ENCODE measurements around the gene CCSER1.
"Not testable (repeated sequence)": the region's sequence is repeated elsewhere in the genome, so short reads cannot be mapped to it uniquely, and the experiment has no call there.

The CCSER1 gene

DNA sequence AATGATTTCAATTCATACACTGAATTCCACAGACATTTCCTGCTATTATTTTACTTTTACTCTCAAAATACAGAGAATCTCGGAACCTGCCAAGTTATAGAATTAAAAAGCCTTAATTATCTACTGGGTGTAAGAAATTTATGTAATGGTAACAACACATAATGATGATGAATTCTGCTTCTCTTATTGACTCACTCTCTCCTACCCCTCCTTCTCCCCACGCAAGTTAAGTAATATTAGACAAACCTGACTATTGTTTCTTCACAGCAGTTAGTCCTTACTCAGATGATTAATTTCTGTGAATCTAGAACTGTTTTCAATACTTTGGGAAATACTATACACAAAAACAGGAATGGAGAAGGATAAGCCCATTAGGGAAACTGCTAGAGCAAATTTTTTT lies 762.0 kb downstream of the CCSER1 start:
- no peak overlapping the region for H3K4me3 ChIP-seq (ENCODE audit: low read depth, low read length, poor library complexity, severe bottlenecking)
- H3K4me1 ChIP-seq (ENCODE audit: insufficient read depth, low read length, severe bottlenecking): no peaks in the 10 kb centered on the region
- no peaks in the 10 kb centered on the region for H3K36me3 ChIP-seq (ENCODE audit: insufficient read depth, low read length)
- no peak overlapping the region for H2AFZ ChIP-seq (ENCODE audit: low read length)
- no peaks in the 10 kb centered on the region for H3K9me2 ChIP-seq (ENCODE audit: low read depth, low read length)
- TF ChIP-seq, protein P1, sequence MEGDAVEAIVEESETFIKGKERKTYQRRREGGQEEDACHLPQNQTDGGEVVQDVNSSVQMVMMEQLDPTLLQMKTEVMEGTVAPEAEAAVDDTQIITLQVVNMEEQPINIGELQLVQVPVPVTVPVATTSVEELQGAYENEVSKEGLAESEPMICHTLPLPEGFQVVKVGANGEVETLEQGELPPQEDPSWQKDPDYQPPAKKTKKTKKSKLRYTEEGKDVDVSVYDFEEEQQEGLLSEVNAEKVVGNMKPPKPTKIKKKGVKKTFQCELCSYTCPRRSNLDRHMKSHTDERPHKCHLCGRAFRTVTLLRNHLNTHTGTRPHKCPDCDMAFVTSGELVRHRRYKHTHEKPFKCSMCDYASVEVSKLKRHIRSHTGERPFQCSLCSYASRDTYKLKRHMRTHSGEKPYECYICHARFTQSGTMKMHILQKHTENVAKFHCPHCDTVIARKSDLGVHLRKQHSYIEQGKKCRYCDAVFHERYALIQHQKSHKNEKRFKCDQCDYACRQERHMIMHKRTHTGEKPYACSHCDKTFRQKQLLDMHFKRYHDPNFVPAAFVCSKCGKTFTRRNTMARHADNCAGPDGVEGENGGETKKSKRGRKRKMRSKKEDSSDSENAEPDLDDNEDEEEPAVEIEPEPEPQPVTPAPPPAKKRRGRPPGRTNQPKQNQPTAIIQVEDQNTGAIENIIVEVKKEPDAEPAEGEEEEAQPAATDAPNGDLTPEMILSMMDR (IDR thresholded peaks at IDR 0.05; ENCODE audit: low read length): no peak
- no peak for TF ChIP-seq EZH2 (IDR thresholded peaks at IDR 0.05; ENCODE audit: borderline replicate concordance, low read length)
- H3F3A ChIP-seq (ENCODE audit: insufficient read depth, low read length): no peaks in the 10 kb centered on the region
- no peaks in the 10 kb centered on the region for H3K79me2 ChIP-seq (ENCODE audit: insufficient read depth, low read length)
- no peaks in the 10 kb centered on the region for H3K27me3 ChIP-seq (ENCODE audit: insufficient read depth, low read length)
- no peak overlapping the region for H3K4me2 ChIP-seq (ENCODE audit: low read length)
- H3K9me3 ChIP-seq (ENCODE audit: low read length): no peaks in the 10 kb centered on the region
- no peaks in the 10 kb centered on the region for H4K20me1 ChIP-seq (ENCODE audit: insufficient read depth, low read length)
- no peak overlapping the region for H3K9ac ChIP-seq (ENCODE audit: low read length)
- no peak overlapping the region for H3K27ac ChIP-seq (ENCODE audit: low read depth, low read length, poor library complexity, severe bottlenecking)

- H3K27me3 ChIP-seq (ENCODE audit: insufficient read depth, low read length); H2AFZ ChIP-seq (ENCODE audit: low read length); H3K4me1 ChIP-seq (ENCODE audit: insufficient read depth, low read length, severe bottlenecking); H3K4me2 ChIP-seq (ENCODE audit: low read length); H3F3A ChIP-seq (ENCODE audit: insufficient read depth, low read length); H3K9me3 ChIP-seq (ENCODE audit: low read length); H3K36me3 ChIP-seq (ENCODE audit: insufficient read depth, low read length); H3K79me2 ChIP-seq (ENCODE audit: insufficient read depth, low read length); H4K20me1 ChIP-seq (ENCODE audit: insufficient read depth, low read length); H3K9me2 ChIP-seq (ENCODE audit: low read depth, low read length); H3K4me3 ChIP-seq (ENCODE audit: low read depth, low read length, poor library complexity, severe bottlenecking); H3K9ac ChIP-seq (ENCODE audit: low read length); H3K27ac ChIP-seq (ENCODE audit: low read depth, low read length, poor library complexity, severe bottlenecking): not testable (repeated sequence)
These were observed 776.2 kb downstream of the CCSER1 start for GRCh38 chr4:90903413-90903812.

GRCh38 chr4:90904021-90904420 lies 776.8 kb downstream of the CCSER1 start:
- Histone ChIP-seq H3K27ac (ENCODE audit: low read depth, low read length, poor library complexity, severe bottlenecking) (no peak overlapping the region), H3K79me2 (ENCODE audit: insufficient read depth, low read length) (no peaks in the 10 kb centered on the region), H3K9me3 (ENCODE audit: low read length) (no peaks in the 10 kb centered on the region), H3K9ac (ENCODE audit: low read length) (no peak overlapping the region), H4K20me1 (ENCODE audit: insufficient read depth, low read length) (no peaks in the 10 kb centered on the region), H3K4me2 (ENCODE audit: low read length) (no peak overlapping the region), H3K9me2 (ENCODE audit: low read depth, low read length) (no peaks in the 10 kb centered on the region), H3K36me3 (ENCODE audit: insufficient read depth, low read length) (no peaks in the 10 kb centered on the region), H2AFZ (ENCODE audit: low read length) (no peak overlapping the region), H3K27me3 (ENCODE audit: insufficient read depth, low read length) (no peaks in the 10 kb centered on the region), H3K4me3 (ENCODE audit: low read depth, low read length, poor library complexity, severe bottlenecking) (no peak overlapping the region), H3F3A (ENCODE audit: insufficient read depth, low read length) (no peaks in the 10 kb centered on the region), H3K4me1 (ENCODE audit: insufficient read depth, low read length, severe bottlenecking) (no peaks in the 10 kb centered on the region)
- no peak for TF ChIP-seq EZH2 (IDR thresholded peaks at IDR 0.05; ENCODE audit: borderline replicate concordance, low read length)
- TF ChIP-seq, protein P1 (IDR thresholded peaks at IDR 0.05; ENCODE audit: low read length): no peak

DNA sequence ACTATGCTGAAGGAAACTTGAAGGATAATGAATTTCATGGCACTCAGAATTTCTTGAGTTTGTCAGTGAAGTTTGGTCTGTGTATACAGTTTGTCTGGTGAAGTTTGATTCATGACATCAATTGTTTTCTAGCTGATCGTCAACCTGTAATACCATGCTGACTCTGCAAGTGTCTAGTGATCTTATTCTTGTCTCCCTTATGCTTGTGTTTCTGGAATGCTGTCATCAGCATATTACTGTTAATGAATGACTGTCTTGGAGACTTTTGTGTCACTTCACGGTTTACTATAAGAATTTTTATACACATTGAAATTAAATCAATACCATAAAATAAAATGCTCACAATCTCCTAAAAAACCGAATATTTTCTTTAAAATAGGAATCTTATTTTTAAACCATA lies 779.0 kb downstream of the CCSER1 start:
- H3K9me3 ChIP-seq (ENCODE audit: low read length): no peaks in the 10 kb centered on the region
- no peak for TF ChIP-seq EZH2 (IDR thresholded peaks at IDR 0.05; ENCODE audit: borderline replicate concordance, low read length)
- TF ChIP-seq, protein P1 (IDR thresholded peaks at IDR 0.05; ENCODE audit: low read length): no peak
- no peaks in the 10 kb centered on the region for H3K4me1 ChIP-seq (ENCODE audit: insufficient read depth, low read length, severe bottlenecking)
- no peaks in the 10 kb centered on the region for H4K20me1 ChIP-seq (ENCODE audit: insufficient read depth, low read length)
- H3K36me3 ChIP-seq (ENCODE audit: insufficient read depth, low read length): no peaks in the 10 kb centered on the region
- H3K27me3 ChIP-seq (ENCODE audit: insufficient read depth, low read length): no peaks in the 10 kb centered on the region
- H3K4me3 ChIP-seq (ENCODE audit: low read depth, low read length, poor library complexity, severe bottlenecking): no peak overlapping the region
- H3K27ac ChIP-seq (ENCODE audit: low read depth, low read length, poor library complexity, severe bottlenecking): no peak overlapping the region
- H2AFZ ChIP-seq (ENCODE audit: low read length): no peak overlapping the region
- no peaks in the 10 kb centered on the region for H3K79me2 ChIP-seq (ENCODE audit: insufficient read depth, low read length)
- no peak overlapping the region for H3K4me2 ChIP-seq (ENCODE audit: low read length)
- H3F3A ChIP-seq (ENCODE audit: insufficient read depth, low read length): no peaks in the 10 kb centered on the region
- no peak overlapping the region for H3K9ac ChIP-seq (ENCODE audit: low read length)
- H3K9me2 ChIP-seq (ENCODE audit: low read depth, low read length): no peaks in the 10 kb centered on the region

- H4K20me1 ChIP-seq (ENCODE audit: insufficient read depth, low read length); H3K9me3 ChIP-seq (ENCODE audit: low read length); H3K36me3 ChIP-seq (ENCODE audit: insufficient read depth, low read length); H3K4me2 ChIP-seq (ENCODE audit: low read length); H3K27ac ChIP-seq (ENCODE audit: low read depth, low read length, poor library complexity, severe bottlenecking); H3K4me3 ChIP-seq (ENCODE audit: low read depth, low read length, poor library complexity, severe bottlenecking); H3K9ac ChIP-seq (ENCODE audit: low read length); H3K9me2 ChIP-seq (ENCODE audit: low read depth, low read length); H3K79me2 ChIP-seq (ENCODE audit: insufficient read depth, low read length); H3K27me3 ChIP-seq (ENCODE audit: insufficient read depth, low read length); H3F3A ChIP-seq (ENCODE audit: insufficient read depth, low read length); H3K4me1 ChIP-seq (ENCODE audit: insufficient read depth, low read length, severe bottlenecking); H2AFZ ChIP-seq (ENCODE audit: low read length): not testable (repeated sequence)
These were observed 784.7 kb downstream of the CCSER1 start for GRCh38 chr4:90911724-90912434.

Data from OCI-LY1 (cell line).